ENCODE data around the gene CDK19.
"Not testable (repeated sequence)": the region's sequence is repeated elsewhere in the genome, so short reads cannot be mapped to it uniquely, and the experiment has no call there.

Gene CDK19

GRCh38 chr6:110748453-110748852 lies 66.8 kb downstream of the CDK19 start:
- Histone ChIP-seq H3K4me1 (ENCODE audit: control insufficient read depth, insufficient read depth, low read length) (no peaks in the 10 kb centered on the region), H3K9me3 (ENCODE audit: control insufficient read depth, insufficient read depth, low read length) (no peaks in the 10 kb centered on the region), H3K9ac (ENCODE audit: low read depth, low read length) (no peak overlapping the region), H3K27me3 (ENCODE audit: control insufficient read depth, insufficient read depth, low read length) (no peaks in the 10 kb centered on the region), H3K4me3 (ENCODE audit: low read depth, low read length) (no peak overlapping the region), H3K36me3 (ENCODE audit: control insufficient read depth, insufficient read depth, low read length) (no peaks in the 10 kb centered on the region)

DNA sequence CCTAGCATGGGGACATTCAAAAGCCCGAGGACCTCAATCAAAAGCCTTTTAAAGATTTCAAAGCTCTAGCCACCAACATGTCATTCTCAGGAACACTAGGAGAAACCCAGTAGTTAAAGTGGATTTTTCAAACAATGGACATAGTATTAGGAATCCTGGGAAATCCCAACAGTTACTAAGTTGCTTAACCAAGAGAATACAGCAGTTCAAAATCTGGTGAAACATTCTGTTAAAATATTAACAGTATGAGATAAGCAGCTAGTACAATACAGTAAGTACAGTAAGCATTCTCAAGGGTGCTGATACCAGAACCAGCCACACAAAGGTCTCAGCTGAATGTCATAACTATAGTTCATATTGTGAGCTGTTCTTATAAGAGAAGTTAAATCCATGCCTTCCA lies 68.6 kb downstream of the CDK19 start:
- Histone ChIP-seq H3K9me3 (ENCODE audit: control insufficient read depth, insufficient read depth, low read length) (no peaks in the 10 kb centered on the region), H3K4me3 (ENCODE audit: low read depth, low read length) (no peak overlapping the region), H3K36me3 (ENCODE audit: control insufficient read depth, insufficient read depth, low read length) (no peaks in the 10 kb centered on the region), H3K4me1 (ENCODE audit: control insufficient read depth, insufficient read depth, low read length) (no peaks in the 10 kb centered on the region), H3K27me3 (ENCODE audit: control insufficient read depth, insufficient read depth, low read length) (no peaks in the 10 kb centered on the region), H3K9ac (ENCODE audit: low read depth, low read length) (no peak overlapping the region)

DNA sequence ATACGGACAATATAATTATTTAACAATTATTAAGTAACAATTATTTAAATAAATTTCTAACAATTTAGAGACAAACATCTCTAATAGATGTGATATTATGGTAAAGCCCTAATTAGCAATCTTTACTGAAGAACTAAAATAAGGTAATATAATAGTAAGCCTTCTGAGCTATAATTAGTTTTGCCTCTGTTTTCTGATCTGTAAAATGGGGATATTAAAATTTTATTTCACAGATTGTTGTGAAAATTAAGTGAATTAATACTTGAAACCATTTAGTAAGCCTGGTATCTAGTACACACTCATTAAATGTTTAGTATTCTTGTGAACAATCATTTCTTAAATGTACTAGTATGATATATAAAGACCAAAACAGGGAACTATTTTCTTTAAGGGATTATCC lies 70.3 kb downstream of the CDK19 start:
- H3K36me3 ChIP-seq (ENCODE audit: control insufficient read depth, insufficient read depth, low read length), result no peaks in the 10 kb centered on the region
- no peak overlapping the region for H3K9ac ChIP-seq (ENCODE audit: low read depth, low read length)
- H3K4me3 ChIP-seq (ENCODE audit: low read depth, low read length), result no peak overlapping the region
- H3K9me3 ChIP-seq (ENCODE audit: control insufficient read depth, insufficient read depth, low read length), result no peaks in the 10 kb centered on the region
- H3K4me1 ChIP-seq (ENCODE audit: control insufficient read depth, insufficient read depth, low read length), result no peaks in the 10 kb centered on the region
- no peaks in the 10 kb centered on the region for H3K27me3 ChIP-seq (ENCODE audit: control insufficient read depth, insufficient read depth, low read length)

- not testable (repeated sequence) for H3K36me3 ChIP-seq (ENCODE audit: control insufficient read depth, insufficient read depth, low read length); H3K9ac ChIP-seq (ENCODE audit: low read depth, low read length); H3K27me3 ChIP-seq (ENCODE audit: control insufficient read depth, insufficient read depth, low read length); H3K4me1 ChIP-seq (ENCODE audit: control insufficient read depth, insufficient read depth, low read length); H3K4me3 ChIP-seq (ENCODE audit: low read depth, low read length); H3K9me3 ChIP-seq (ENCODE audit: control insufficient read depth, insufficient read depth, low read length)
These were observed 72.7 kb downstream of the CDK19 start for GRCh38 chr6:110742552-110742951.

GRCh38 chr6:110741517-110741916 lies 73.8 kb downstream of the CDK19 start:
- no peaks in the 10 kb centered on the region for H3K27me3 ChIP-seq (ENCODE audit: control insufficient read depth, insufficient read depth, low read length)
- H3K36me3 ChIP-seq (ENCODE audit: control insufficient read depth, insufficient read depth, low read length), result no peaks in the 10 kb centered on the region
- no peak overlapping the region for H3K9ac ChIP-seq (ENCODE audit: low read depth, low read length)
- no peaks in the 10 kb centered on the region for H3K4me1 ChIP-seq (ENCODE audit: control insufficient read depth, insufficient read depth, low read length)
- no peak overlapping the region for H3K4me3 ChIP-seq (ENCODE audit: low read depth, low read length)
- no peaks in the 10 kb centered on the region for H3K9me3 ChIP-seq (ENCODE audit: control insufficient read depth, insufficient read depth, low read length)

GRCh38 chr6:110738899-110739365 lies 76.3 kb downstream of the CDK19 start:
- Histone ChIP-seq H3K27me3 (ENCODE audit: control insufficient read depth, insufficient read depth, low read length) (no peaks in the 10 kb centered on the region), H3K4me1 (ENCODE audit: control insufficient read depth, insufficient read depth, low read length) (no peaks in the 10 kb centered on the region), H3K36me3 (ENCODE audit: control insufficient read depth, insufficient read depth, low read length) (no peaks in the 10 kb centered on the region), H3K4me3 (ENCODE audit: low read depth, low read length) (no peak overlapping the region), H3K9ac (ENCODE audit: low read depth, low read length) (no peak overlapping the region), H3K9me3 (ENCODE audit: control insufficient read depth, insufficient read depth, low read length) (no peaks in the 10 kb centered on the region)

- Histone ChIP-seq H3K4me1 (ENCODE audit: control insufficient read depth, insufficient read depth, low read length) (no peaks in the 10 kb centered on the region), H3K9ac (ENCODE audit: low read depth, low read length) (no peak overlapping the region), H3K4me3 (ENCODE audit: low read depth, low read length) (no peak overlapping the region), H3K27me3 (ENCODE audit: control insufficient read depth, insufficient read depth, low read length) (no peaks in the 10 kb centered on the region), H3K36me3 (ENCODE audit: control insufficient read depth, insufficient read depth, low read length) (no peaks in the 10 kb centered on the region), H3K9me3 (ENCODE audit: control insufficient read depth, insufficient read depth, low read length) (no peaks in the 10 kb centered on the region)
These were observed 79.6 kb downstream of the CDK19 start for GRCh38 chr6:110735666-110736065.

DNA sequence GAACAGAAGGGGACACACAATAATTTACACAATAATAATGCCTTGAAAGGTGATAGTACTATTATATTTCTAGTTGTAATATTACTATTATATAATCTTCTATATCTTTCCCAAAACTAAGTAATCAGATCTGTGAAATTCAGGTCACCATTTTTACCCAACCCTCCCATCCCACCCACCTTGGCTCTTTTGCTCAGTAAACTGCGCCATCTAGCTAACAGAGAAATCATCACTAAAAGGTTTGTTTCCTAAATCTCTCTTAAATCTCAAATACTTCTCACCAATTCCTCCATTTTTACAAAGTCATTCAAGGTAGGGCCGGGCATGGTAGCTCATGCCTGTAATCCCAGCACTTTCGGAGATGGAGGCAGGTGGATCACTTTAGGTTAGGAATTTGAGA lies 83.4 kb downstream of the CDK19 start:
- no peaks in the 10 kb centered on the region for H3K4me1 ChIP-seq (ENCODE audit: control insufficient read depth, insufficient read depth, low read length)
- no peaks in the 10 kb centered on the region for H3K36me3 ChIP-seq (ENCODE audit: control insufficient read depth, insufficient read depth, low read length)
- no peak overlapping the region for H3K9ac ChIP-seq (ENCODE audit: low read depth, low read length)
- H3K9me3 ChIP-seq (ENCODE audit: control insufficient read depth, insufficient read depth, low read length), result no peaks in the 10 kb centered on the region
- H3K27me3 ChIP-seq (ENCODE audit: control insufficient read depth, insufficient read depth, low read length), result no peaks in the 10 kb centered on the region
- H3K4me3 ChIP-seq (ENCODE audit: low read depth, low read length), result no peak overlapping the region

- Histone ChIP-seq H3K9me3 (ENCODE audit: control insufficient read depth, insufficient read depth, low read length) (no peaks in the 10 kb centered on the region), H3K36me3 (ENCODE audit: control insufficient read depth, insufficient read depth, low read length) (no peaks in the 10 kb centered on the region), H3K9ac (ENCODE audit: low read depth, low read length) (no peak overlapping the region), H3K4me3 (ENCODE audit: low read depth, low read length) (no peak overlapping the region), H3K27me3 (ENCODE audit: control insufficient read depth, insufficient read depth, low read length) (no peaks in the 10 kb centered on the region), H3K4me1 (ENCODE audit: control insufficient read depth, insufficient read depth, low read length) (no peaks in the 10 kb centered on the region)
These were observed 84.1 kb downstream of the CDK19 start for GRCh38 chr6:110731196-110731595.

DNA sequence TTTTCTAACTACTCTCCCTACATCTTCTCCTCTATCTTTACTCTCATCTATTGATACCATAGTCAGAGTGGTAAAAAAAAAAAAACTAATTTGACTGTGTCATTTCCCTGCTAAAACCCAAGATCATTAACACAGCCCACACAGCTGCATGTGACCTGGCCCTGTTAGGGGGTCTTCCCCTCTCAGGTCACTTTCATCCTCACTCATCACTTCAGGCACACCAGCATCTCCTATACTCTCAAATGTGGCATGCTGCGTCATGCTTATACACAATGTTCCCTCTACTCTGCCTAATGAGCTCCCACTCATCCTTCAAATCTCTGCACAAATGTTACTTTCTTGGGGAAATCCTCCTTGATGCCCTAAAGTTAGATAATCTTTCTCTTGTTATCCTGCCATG lies 86.8 kb downstream of the CDK19 start:
- no peak overlapping the region for H3K4me3 ChIP-seq (ENCODE audit: low read depth, low read length)
- no peaks in the 10 kb centered on the region for H3K4me1 ChIP-seq (ENCODE audit: control insufficient read depth, insufficient read depth, low read length)

GRCh38 chr6:110723017-110723416 lies 92.3 kb downstream of the CDK19 start:
- H3K9ac ChIP-seq (ENCODE audit: low read depth, low read length), result no peak overlapping the region
- H3K9me3 ChIP-seq (ENCODE audit: control insufficient read depth, insufficient read depth, low read length), result no peaks in the 10 kb centered on the region
- H3K27me3 ChIP-seq (ENCODE audit: control insufficient read depth, insufficient read depth, low read length), result no peaks in the 10 kb centered on the region
- H3K4me1 ChIP-seq (ENCODE audit: control insufficient read depth, insufficient read depth, low read length), result no peaks in the 10 kb centered on the region
- H3K4me3 ChIP-seq (ENCODE audit: low read depth, low read length), result no peak overlapping the region
- H3K36me3 ChIP-seq (ENCODE audit: control insufficient read depth, insufficient read depth, low read length), result peaks cover 2% of the 10 kb centered on the region

More for the DNA sequence above, 86.8 kb downstream of the CDK19 start:
- no peak overlapping the region for H3K9ac ChIP-seq (ENCODE audit: low read depth, low read length)
- H3K9me3 ChIP-seq (ENCODE audit: control insufficient read depth, insufficient read depth, low read length), result no peaks in the 10 kb centered on the region
- no peaks in the 10 kb centered on the region for H3K36me3 ChIP-seq (ENCODE audit: control insufficient read depth, insufficient read depth, low read length)
- no peaks in the 10 kb centered on the region for H3K27me3 ChIP-seq (ENCODE audit: control insufficient read depth, insufficient read depth, low read length)

- no peaks in the 10 kb centered on the region for H3K27me3 ChIP-seq (ENCODE audit: control insufficient read depth, insufficient read depth, low read length)
- H3K9ac ChIP-seq (ENCODE audit: low read depth, low read length), result no peak overlapping the region
- H3K9me3 ChIP-seq (ENCODE audit: control insufficient read depth, insufficient read depth, low read length), result no peaks in the 10 kb centered on the region
- H3K4me3 ChIP-seq (ENCODE audit: low read depth, low read length), result no peak overlapping the region
- no peaks in the 10 kb centered on the region for H3K4me1 ChIP-seq (ENCODE audit: control insufficient read depth, insufficient read depth, low read length)
- H3K36me3 ChIP-seq (ENCODE audit: control insufficient read depth, insufficient read depth, low read length), result peaks cover 2% of the 10 kb centered on the region
These were observed 95.2 kb downstream of the CDK19 start for GRCh38 chr6:110720066-110720465.

GRCh38 chr6:110719601-110720000 lies 95.7 kb downstream of the CDK19 start:
- H3K27me3 ChIP-seq (ENCODE audit: control insufficient read depth, insufficient read depth, low read length); H3K4me1 ChIP-seq (ENCODE audit: control insufficient read depth, insufficient read depth, low read length); H3K4me3 ChIP-seq (ENCODE audit: low read depth, low read length); H3K36me3 ChIP-seq (ENCODE audit: control insufficient read depth, insufficient read depth, low read length); H3K9me3 ChIP-seq (ENCODE audit: control insufficient read depth, insufficient read depth, low read length); H3K9ac ChIP-seq (ENCODE audit: low read depth, low read length): not testable (repeated sequence)
